ENCODE data around the gene SLC29A1. TPM values are rescaled to one million over a fixed set of nuclear protein-coding genes. Genes with fewer than 3 reads are reported as not detected.

SLC29A1 gene
- total and polyA plus RNA-seq, 2 donors (not counting 3 experiments of a cell fraction or from before 2014, with no cell fraction given): 202 to 539 TPM

DNA sequence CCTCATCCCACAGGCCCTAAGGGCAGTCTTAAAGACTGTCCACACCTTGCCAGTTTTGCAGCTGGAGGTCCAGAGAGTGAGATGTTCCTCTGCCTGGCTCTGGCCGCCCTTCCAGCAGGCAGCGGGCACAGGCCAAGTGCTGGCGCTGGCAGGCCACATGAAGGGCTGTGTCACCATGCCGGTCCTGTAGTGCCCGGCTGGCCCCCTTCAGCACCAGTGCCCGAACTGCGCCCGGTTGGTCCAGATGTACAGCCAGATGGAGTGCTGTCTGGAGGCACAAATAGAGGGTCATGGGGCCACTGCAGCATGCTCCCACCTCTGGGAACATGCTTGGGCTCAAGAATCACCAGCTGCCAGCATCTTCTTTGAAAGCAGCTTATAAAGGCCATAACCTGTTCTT is 38.2 kb downstream of the SLC29A1 start:
- Histone ChIP-seq H4K20me1 (replicated peaks; ENCODE audit: control insufficient read depth, extremely low read depth, insufficient read depth, low read length) (no peaks in the 10 kb centered on the region), H3K27ac (ENCODE audit: insufficient read depth, low read depth, low read length) (no peak overlapping the region), H3K4me2 (ENCODE audit: insufficient read depth, low read length) (no peak overlapping the region), H3K27me3 (ENCODE audit: control insufficient read depth in 2 of 2, insufficient read depth in 2 of 2, low read length in 2 of 2) (no peaks in the 10 kb centered on the region), H3K9me3 (replicated peaks; ENCODE audit: control insufficient read depth, insufficient read depth, low read length) (no peaks in the 10 kb centered on the region), H3K36me3 (ENCODE audit: control insufficient read depth in 2 of 2, extremely low read depth in 1 of 2, insufficient read depth in 2 of 2, low read length in 2 of 2) (peaks cover 3 to 21% of the 10 kb centered on the region in 2 experiments), H2AFZ (ENCODE audit: low read depth, low read length) (no peak overlapping the region), H3K4me1 (ENCODE audit: control insufficient read depth, extremely low read depth, insufficient read depth, low read length) (peaks cover 32% of the 10 kb centered on the region), H3K9ac (replicated peaks; ENCODE audit: extremely low read depth, insufficient read depth, low read length) (no peak overlapping the region), H3K9me1 (replicated peaks; ENCODE audit: control insufficient read depth, extremely low read depth, insufficient read depth, low read length) (no peaks in the 10 kb centered on the region), H3K4me3 (replicated peaks in 1 of 3; ENCODE audit: insufficient read depth in 1 of 3, low read depth in 1 of 3, low read length in 3 of 3) (no peak overlapping the region), H3K79me2 (ENCODE audit: control insufficient read depth, insufficient read depth, low read length) (peaks cover 29% of the 10 kb centered on the region)
- TF ChIP-seq GATA2 (IDR thresholded peaks at IDR 0.05; ENCODE audit: insufficient read depth, insufficient read length, low read depth, low read length) (no peak), POLR2A (IDR thresholded peaks at IDR 0.05; ENCODE audit: low read depth, low read length) (no peak), JUN (IDR thresholded peaks at IDR 0.05; ENCODE audit: borderline replicate concordance, insufficient read depth, insufficient read length, low read depth) (no peak), MYC (IDR thresholded peaks at IDR 0.05; ENCODE audit: low read depth, low read length) (no peak), POLR2AphosphoS5 (IDR thresholded peaks at IDR 0.05; ENCODE audit: insufficient read depth, low read depth, low read length) (no peak), FOS (IDR thresholded peaks at IDR 0.05; ENCODE audit: borderline replicate concordance, insufficient read depth, low read length) (no peak), EZH2 (IDR thresholded peaks at IDR 0.05; ENCODE audit: borderline replicate concordance, low read depth, low read length, severe bottlenecking) (no peak)
- TF ChIP-seq, protein P1, sequence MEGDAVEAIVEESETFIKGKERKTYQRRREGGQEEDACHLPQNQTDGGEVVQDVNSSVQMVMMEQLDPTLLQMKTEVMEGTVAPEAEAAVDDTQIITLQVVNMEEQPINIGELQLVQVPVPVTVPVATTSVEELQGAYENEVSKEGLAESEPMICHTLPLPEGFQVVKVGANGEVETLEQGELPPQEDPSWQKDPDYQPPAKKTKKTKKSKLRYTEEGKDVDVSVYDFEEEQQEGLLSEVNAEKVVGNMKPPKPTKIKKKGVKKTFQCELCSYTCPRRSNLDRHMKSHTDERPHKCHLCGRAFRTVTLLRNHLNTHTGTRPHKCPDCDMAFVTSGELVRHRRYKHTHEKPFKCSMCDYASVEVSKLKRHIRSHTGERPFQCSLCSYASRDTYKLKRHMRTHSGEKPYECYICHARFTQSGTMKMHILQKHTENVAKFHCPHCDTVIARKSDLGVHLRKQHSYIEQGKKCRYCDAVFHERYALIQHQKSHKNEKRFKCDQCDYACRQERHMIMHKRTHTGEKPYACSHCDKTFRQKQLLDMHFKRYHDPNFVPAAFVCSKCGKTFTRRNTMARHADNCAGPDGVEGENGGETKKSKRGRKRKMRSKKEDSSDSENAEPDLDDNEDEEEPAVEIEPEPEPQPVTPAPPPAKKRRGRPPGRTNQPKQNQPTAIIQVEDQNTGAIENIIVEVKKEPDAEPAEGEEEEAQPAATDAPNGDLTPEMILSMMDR (IDR thresholded peaks at IDR 0.05; ENCODE audit: extremely low read depth in 1 of 2, insufficient read depth in 1 of 2, low read depth in 1 of 2, low read length in 2 of 2): no peak
- TF ChIP-seq, protein P2, sequence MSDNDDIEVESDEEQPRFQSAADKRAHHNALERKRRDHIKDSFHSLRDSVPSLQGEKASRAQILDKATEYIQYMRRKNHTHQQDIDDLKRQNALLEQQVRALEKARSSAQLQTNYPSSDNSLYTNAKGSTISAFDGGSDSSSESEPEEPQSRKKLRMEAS (IDR thresholded peaks at IDR 0.05; ENCODE audit: insufficient read depth, insufficient read length): no peak
- ChIA-PET CTCF (interaction anchor here (1.2 kb wide), 1 partner anchor 19 kb away, joined by 3 read pairs; no protein-coding TSS in a partner anchor), POLR2A (interaction anchor here (0.9 to 1.4 kb wide), 3 partner anchors 15 to 44 kb away, joined by 3 read pairs; partner anchors contain the start of gene HSP90AB1)
- no TSS peak for BruUV-seq (replicated peaks)
- DNase-seq (ENCODE audit: low read depth, low spot score): no peak
- intact Hi-C loops (cut with micrococcal nuclease) (no loop called here), dilution Hi-C loops (cut with MboI; ENCODE audit: extremely low pct_ligation_motif_present, low sequenced_read_pairs) (no loop called here)
- no peak for FAIRE-seq
